HG02840 (cell line): Measurements from ENCODE around the gene WHRN.

Experiments used
- ATAC-seq: cut with Tn5 transposase; IDR thresholded peaks from one replicate; pipeline ENCODE4 v1.9.1; 2021; ENCODE audit warnings: mild to moderate bottlenecking, moderate library complexity, moderate number of reproducible peaks; ENCODE audit not compliant: unreplicated experiment, low FRiP score

Gene WHRN

DNA sequence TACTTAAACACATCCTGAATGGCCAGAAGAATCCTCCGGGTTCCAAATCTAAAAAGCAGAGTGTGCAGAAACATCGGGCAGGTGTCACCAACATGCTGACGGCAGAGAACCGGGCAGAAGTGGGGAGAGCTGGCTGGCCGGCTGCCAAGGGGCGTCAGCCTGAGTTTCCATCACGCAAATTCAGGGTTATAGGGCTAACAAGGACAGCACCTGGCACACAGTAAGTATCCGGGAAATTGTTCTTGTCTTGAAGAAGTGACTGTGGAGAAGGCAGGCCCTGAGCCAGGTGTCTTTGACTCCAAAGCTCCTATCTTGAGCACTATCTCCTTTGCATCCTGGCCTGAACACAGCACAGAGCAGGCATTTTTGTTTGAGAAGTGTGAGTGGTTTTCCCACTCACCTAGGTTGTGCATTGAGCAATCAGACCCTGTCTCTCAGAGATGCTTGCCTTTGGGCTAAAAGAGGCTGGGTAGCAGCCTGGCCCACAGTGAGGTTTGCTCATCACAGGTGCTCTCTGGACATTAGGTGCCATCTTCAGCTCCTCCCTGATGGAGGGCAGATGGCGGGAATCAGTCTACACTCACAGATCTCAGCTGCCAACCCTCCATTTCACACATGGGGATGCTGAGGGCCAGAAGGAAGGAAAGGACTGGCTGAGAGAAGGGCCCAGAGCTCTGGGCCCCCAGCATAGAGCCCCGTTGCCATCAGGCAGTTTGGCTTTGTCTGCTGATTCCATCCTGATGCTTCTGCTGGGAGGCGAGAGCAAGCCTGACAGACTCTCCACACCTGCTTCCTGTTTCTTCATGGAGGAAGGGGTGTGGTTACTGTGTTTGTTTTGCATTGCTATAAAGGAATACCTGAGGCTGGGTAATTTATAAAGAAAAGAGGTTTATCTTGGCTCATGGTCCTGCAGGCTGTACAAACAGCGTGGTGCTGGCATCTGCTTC, 52.8 kb downstream of the WHRN start:
- no peak for ATAC-seq

DNA sequence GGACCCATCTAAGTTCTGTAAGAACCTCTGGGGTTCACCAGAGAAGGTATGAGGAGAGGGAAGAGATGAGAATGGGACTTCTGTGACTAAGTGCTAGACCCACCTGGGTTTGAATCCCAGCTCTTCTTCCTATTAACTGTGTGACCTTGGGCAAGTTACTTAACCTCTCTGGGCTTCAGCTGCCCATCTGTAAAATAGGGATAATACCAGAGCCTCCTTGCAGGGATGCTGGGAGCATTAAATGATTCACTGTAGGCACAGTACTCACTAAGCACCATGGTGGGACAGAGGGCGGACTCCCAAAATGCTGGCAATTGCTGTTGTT, 53.6 kb downstream of the WHRN start:
- no peak for ATAC-seq

DNA sequence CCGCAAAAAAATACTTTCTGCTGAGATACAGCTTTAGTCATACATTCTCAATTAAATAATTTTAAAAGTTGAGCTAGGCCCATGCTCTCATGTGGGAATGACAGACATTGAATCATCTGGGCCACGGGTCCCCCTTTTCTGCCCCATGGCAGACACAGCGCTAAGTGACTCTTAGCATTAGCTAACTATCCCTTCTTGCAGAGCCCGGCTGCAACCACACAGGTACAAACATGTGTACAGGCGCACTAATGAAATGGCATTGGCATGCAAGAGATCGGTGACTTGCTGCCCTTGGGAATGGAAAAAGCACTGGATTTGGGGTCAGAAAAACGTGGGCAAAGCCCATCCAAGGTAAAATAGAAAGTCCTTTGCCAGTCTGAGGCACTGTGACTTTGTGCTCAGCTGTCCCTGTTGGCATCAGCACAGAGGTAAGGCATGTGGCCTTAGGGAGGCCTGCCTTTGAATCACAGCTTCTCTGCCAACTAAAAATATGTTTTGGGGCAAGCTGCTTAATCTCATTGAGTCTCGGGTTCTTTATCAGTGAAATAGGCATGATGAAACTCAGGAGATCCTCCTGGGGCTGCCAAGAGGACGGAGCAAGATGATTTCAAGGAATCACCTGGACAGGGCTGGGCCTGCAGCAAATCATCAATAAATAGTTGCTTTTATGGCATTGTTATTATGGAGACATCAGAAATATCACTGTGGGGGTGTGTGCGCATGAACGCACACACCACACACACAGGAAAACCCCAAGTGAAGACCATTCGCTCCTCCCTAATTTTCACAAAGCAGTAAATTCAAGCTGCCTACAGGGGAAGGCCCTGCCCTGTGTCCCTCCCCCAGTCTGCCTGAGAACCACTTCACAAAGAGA, 54.2 kb downstream of the WHRN start:
- no peak for ATAC-seq

DNA sequence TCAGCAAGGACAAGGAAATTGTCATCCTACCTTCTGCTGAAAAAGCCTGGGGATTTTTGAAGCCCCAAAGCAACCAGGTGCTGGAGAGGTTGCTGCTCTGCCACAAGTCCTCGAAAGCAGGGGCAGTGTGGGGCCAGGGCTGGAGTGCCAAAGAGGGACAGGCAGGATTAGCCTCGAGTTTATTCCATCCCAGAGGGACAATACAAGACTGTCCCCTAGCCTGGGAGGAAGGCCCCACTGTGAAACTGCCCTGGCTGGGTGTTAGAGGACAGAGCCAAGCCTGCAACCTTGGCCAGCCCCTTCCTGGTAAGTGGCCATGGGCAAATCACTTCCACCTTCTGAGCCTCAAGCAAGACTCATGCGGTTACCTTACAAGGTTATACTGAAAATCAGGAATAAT, 55.1 kb downstream of the WHRN start:
- no peak for ATAC-seq

DNA sequence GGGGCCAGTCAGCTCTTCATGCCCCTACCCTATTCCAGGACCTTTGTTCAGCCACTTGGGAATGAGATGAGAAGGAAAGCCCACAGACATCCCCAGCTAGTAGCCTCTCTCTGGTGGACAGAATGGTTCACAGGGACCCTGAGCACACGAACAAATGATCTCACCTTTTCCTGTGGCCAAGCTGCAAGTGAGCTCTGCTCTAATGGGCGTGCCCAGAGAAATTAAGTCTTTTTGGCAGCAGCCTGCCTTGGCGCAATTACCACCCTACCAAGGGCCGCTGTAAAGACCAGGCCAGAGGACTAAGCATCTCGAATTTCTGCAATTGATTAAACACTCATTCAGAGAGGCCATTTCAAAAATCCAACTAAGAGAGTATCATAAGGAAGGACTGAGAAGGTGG, 56.0 kb downstream of the WHRN start:
- no peak for ATAC-seq

DNA sequence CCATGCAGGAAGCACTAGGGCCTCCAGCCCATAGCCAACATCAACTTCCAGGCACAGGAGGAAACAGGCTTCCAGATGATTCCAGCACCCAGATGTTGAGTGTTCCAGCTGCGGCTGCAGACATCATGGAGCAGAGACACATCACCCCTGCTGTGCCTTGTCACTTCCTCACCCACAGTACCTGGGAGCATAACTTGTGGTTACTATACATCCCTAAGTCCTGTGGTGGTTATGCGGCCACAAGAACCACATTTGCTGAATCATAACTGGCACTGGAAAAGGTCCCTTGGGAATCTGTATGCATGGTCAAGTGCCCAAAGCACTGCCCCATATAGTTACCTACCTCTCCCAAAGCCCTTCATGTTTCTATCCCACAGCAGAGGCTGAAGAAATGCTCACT, 56.6 kb downstream of the WHRN start:
- ATAC-seq, result no peak

DNA sequence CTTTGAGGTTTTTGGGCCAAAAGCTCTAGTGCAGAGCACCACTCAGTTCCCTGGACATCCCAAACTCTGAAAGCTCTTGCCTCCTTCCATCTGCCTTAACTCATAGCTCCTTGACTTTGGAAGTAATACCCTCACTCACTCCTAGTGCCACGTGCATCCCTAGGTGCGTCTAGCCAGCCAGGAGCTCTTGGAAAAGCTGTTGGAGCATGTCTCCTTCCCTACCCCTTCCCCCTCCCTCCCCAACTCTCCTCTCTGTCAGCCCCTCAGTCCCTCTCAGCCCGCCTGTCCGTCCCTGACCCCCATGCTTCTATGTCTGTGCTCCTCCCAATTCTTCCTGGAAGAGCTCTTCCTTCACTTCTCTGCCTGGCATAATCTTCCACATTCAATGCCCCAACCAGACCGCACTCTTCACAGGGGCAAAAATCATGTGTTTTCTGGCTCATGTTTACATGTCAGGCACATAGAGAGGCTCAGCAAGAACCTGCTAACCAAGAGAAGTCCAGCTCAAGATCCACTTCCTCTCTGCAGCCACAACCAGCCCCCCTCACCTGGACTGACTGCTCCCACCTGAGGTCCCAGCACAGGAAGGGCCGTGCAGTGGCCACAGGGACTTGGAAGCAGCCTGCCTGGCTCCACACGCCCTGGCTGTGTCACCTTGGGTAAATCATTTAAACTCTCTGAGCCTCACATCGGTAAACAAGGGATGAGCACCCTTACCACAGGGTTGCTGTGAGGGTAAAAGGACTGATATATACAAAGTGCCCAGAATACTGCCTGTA, 58.4 kb downstream of the WHRN start:
- ATAC-seq, result no peak

DNA sequence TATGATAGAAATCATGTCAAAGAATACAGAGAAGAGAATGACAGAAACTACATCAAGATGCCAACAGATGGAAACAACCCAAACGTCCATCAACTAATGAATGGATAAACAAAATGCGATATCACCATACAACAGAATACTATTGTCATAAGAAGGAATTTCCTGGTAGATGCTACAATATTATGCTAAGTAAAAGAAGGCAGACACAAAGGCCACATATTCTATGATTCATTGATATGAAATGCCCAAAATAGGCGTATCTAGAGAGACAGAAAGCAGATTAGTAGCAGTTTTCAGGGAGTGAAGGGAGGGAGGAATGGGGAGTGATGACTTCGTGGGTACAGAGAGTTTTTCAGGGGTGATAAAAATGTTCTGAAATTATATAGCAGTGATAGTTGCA, 59.2 kb downstream of the WHRN start:
- no peak for ATAC-seq

DNA sequence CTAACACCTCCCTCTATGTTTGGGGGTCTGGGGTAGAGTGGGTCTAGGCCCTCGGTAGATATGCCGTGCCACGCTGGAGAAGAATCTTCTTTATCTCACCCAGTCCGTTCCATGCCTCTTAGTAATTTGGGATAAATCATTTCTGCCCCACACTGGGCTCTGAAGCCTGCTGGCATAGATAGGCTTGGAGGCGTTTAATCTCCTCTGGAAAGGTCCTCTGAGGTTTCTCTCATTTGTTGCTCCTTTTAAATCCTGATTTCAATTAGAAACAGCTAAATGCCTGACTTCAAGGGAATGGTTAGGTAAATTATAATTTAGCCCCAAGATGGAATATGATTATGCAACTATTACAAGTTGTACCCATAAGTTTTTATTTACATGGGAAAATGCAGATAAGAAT, 59.7 kb downstream of the WHRN start:
- ATAC-seq, result no peak

DNA sequence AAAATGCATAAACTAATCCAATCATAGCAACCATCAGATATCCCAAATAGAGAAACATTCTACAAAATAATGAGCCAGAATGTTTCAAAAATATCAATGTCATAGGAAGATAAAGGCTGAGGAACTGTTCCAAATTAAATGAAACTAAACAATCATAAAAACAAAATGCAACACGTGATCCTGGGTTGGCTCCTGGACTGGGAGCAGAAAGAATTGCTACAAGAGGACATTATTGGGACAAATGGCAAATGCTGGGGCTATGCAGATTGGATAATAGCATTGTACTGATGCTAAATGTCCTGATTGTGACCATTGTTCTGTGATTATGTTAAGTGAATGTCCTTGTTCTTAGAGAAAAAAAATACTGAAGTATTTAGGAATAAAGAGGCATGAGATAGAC, 63.3 kb downstream of the WHRN start:
- no peak for ATAC-seq

DNA sequence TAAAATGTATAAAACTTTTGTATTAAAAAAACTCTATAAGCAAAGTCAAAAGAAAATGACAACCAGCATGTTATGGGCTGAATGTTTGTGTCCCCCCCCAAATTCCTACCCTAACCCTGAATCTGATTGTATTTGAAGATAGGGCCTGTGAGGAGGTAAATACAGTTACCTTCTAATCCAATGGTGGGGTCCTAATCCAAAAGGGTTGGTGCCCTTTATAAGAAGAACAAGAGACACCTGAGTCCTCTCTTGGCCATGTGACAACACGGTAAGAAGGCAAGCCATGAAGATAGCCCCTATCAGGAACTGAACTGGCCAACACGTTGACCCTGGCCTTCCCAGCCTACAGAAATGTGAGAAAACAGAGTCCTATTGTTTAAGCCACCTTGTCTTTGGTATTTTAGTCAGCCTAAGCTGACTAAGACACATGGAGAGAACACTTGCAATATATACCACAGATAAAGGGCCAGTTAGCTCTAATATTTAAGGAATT, 67.8 kb downstream of the WHRN start:
- ATAC-seq, result no peak

DNA sequence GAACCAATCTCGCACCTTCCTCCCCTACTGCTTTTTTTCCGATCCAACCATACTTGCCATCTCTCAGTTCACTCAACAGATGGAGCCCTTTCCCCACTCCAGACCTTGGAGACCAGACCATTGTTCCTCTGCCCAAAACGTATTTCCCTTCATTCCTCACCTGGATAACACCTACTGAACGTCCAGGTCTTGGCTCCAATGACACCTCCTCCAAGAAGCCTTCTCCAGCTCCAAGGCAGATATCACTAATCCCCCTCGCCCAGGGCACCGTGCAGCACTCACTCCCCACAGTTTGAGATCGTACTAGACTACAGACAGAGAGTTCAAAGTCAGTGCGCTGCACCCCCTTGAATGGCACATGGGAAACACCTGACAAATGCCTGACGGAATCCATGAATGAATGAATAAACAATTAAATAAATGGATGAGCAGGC, 70.4 kb downstream of the WHRN start:
- ATAC-seq, result no peak

DNA sequence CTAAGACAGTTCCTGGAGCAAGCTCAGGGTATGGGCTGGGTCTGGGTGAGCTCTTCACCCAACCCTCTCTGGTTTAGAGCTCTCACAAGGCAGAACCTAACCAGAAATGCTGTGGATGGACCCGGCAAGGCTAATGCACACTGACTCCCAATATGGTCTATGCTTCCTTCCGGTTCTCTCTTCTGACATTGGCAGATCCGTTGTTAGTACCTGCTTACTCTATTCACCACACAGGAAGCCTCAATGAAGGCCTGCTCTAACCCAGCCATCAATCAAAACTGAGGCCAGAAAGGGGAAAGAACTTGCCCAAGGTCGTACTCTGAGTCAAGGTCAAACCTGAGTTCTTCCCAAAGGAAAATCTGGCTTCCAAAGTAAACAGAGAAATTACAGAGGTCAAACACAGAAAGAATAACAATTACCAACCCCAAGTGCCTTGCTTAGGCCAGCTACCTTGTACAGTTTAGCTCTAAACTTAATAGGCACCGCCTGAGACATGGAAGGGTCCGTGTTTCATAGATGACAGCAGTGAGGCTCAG, 71.5 kb downstream of the WHRN start:
- no peak for ATAC-seq

DNA sequence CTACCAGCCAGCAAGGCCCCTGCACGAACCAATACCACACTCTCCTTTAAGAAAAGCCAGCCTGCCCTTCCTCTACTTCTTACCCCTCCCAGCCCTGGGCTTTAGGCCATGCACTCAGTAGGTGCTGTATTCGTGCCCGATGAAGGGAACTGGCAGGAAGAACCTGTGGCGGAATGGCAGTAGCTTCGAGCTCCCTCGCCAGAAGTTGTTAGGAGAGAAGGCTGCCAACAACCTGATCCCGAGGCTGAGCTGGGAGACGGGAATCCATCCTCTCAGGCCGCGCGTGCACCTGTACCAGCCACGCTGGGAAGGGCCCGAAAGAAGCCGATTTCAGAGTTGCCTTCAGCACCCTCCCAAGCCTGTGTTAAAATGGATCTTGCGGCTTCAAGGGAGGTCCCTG, 72.2 kb downstream of the WHRN start:
- ATAC-seq, result no peak

DNA sequence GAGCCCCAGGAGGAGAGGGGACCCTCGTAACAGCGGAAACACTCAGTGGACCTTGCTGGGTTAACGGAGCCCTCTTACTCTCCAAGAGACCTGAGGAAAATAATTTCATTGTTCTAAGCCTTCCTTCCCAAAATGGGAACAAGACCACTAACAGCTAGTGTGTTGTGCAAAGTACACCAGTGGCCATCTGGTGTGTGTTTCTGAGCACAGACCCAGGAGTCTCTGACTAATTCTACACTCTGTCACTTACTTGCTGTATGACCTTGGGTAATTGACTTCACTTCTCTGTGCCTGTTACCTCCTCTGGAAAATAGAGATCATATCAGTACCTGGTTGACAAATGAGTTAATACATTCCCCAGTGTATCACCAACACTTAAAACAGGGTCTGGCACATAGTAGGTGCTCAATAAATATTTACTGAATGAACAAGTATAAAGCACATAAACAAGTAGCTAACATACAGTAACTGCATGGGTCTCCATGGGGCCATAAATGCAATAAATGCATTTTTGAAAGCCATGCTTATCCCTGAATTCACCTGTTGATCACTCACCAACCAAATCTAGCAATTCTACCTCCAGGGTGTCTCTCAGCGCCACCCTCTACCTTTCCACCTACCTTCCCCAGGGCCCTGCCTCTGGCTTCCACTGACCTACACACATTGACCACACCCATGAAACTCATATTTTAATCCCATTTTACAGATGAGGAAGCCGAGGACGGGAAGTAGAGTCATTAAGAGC, 72.8 kb downstream of the WHRN start:
- ATAC-seq, result no peak

DNA sequence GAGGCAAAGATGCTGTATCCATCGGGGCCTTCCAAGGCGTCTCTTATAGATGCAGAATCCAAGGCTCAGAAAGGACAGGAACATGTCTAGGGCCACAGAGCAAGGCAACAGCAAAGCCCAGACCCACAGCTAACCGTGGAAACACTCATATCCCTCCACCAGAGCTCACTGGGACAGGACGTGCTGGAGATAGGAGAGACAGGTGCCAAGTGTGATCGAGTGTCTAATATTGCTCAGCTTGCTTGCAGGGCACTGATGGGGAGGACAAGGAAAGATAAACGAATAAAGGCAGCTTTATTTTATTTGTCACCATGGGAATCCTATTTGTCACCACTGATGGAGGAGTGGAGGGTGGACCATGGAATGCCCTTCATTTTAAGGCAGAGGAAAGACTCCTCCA, 73.5 kb downstream of the WHRN start:
- no peak for ATAC-seq

DNA sequence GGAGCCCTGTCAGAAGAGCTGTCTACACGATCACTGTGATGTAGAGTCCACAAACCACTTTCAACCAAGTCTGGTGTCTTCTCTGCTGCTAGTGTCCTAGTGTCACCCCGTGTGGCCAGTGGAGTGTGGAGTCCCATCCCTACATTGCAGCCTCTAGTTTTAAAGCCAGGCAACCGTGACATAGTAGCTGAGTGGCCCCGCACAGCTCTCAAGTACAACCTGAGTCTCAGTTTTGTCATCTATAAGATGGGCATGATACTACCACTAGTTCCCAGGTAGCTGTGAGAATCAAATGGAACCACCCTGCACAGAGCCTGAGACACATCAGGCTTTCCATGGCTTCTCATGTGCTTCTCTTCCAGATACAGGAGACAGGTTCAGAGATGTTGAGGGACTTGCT, 74.3 kb downstream of the WHRN start:
- ATAC-seq, result no peak

DNA sequence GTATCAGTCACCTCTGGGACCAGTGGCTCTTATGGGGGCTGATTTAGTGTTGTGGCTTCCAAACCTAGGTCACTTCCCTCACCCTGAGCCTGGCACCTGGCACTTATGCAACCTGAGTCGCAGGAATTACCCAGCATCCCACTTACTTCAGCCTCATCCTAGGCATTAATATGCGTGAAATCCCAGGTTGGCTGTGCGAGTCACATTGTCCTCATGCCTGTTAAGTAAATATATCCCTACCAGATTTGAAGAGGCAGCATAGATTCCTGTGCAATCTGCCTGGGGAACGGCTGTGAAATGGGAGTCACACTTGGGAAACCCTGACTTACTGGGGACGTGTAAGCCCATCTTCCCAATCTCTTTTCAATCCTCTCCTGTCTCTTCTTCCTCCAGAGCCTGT, 74.8 kb downstream of the WHRN start:
- no peak for ATAC-seq

DNA sequence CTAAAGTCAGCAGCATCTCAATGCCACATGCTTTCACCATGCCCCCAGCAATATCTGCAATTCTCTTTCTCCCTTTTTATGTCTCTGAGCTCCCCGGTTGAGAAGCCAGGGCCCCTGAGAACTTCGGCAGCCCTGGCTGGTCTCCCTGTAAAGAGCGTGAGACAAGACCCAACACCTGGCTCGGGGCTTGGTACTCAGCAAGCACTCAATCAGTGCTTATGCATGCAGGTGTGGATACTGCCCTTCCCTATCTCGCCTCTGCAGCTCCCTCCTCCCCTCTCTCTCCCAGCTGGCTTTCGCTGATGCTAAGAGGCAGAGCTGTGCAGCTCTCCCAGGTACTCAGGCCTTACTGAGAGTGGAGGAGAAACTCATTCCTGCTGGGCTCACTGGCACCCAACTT, 75.8 kb downstream of the WHRN start:
- no peak for ATAC-seq

DNA sequence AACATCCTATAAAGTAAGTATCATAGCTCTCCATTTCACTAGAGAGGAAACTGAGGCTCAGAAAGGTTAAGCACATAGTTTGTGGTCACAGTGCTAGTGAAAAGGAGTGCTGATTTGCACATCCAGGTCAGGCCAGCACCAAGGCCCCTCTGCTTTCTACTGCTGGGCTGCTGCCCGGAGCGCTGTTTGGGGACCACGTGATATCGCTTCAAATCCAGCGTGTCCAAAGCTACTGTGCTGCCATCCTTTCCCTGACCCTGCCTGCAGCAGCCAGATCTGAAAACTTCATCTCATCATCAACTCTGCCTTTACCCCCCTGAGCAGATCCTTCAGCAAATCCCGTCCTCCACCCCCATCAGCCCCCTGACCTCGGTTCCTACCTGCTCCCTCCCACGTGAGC, 76.8 kb downstream of the WHRN start:
- ATAC-seq, result no peak
